Loucy (cell line): Measurements from ENCODE around the gene DLX1.

Source experiments
- CTCF ChIP-seq: fragments of 200-600 bp; sonication (generic); conservative IDR thresholded peaks from 2 replicates; pipeline ENCODE4 v1.5.1; 2014; ENCODE audit warnings: mild to moderate bottlenecking, antibody characterized with exemption, low read length
- EZH2phosphoT487 ChIP-seq: fragments of 200-600 bp; IDR thresholded peaks from 2 replicates; pipeline ENCODE4 v1.6.1; 2018; ENCODE audit warnings: antibody characterized with exemption, mild to moderate bottlenecking, moderate library complexity, borderline replicate concordance

DNA sequence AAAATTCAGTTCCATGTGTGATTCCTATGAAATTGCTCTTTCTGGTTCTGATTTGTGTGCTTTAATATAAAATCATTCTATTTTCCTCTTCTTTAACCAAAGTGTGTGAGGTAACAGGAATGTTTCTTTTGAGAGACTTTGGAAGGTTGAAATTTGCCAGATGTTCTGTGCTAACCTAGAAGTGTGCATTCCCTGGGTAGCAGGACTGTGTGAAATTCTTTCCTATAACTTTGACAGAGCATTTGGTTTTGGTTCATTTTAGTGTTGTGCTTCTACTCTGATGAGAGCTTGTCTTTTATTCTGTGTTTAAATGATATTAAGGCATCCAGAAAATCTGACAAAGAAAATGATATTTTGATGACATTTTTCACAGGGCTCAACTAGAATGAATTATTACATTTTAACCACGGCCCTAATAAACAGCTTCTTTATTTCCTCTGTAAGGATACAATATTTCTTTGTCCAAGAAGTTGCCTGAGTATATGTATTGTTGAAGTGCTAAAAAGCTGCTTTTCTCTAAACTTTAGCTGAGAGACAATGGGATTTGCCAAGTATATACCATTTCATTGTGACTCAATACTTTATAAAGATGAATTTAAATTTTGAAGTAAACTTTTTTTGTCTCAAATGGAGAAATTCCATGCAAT lies 34.7 kb upstream of the DLX1 start:
- TF ChIP-seq CTCF = no peak
- no peak for TF ChIP-seq EZH2phosphoT487
